GM12878 (cell line): ENCODE data around the gene ISCU.
"Not testable (repeated sequence)": the region's sequence is repeated elsewhere in the genome, so short reads cannot be mapped to it uniquely, and the experiment has no call there.

Source experiments
- BACH1 ChIP-seq: fragments of 450-650 bp; IDR thresholded peaks from 2 replicates; pipeline ENCODE4 v1.6.1; 2017; ENCODE audit warnings: mild to moderate bottlenecking, borderline replicate concordance
- CTCF ChIP-seq, 3 experiments: IDR thresholded peaks in 2 of 3; conservative IDR thresholded peaks in 1 of 3; 2 replicates each; pipeline ENCODE4 v1.5.1; 2011; ENCODE audit warnings: low read depth in 3 of 3, low read length in 3 of 3, mild to moderate bottlenecking in 3 of 3, control low read depth in 2 of 3, moderate library complexity in 2 of 3, inconsistent platforms in 1 of 3, mixed read lengths in 1 of 3; ENCODE audit not compliant: control insufficient read depth in 2 of 3, insufficient read depth in 1 of 3; ENCODE audit errors: extremely low read depth in 1 of 3
- EP300 ChIP-seq, 2 experiments: fragments of 150-350 bp in 1 of 2; IDR thresholded peaks; 2 replicates each; pipeline ENCODE4 v1.6.1; 2011 to 2012; ENCODE audit warnings: low read depth in 2 of 2, low read length in 2 of 2, borderline replicate concordance in 1 of 2, improper control_type of control experiment in 1 of 2, inconsistent platforms in 1 of 2; ENCODE audit not compliant: control insufficient read depth in 1 of 2
- ETV6 ChIP-seq, 2 experiments: fragments of 450-650 bp in 1 of 2; IDR thresholded peaks in 1 of 2; conservative IDR thresholded peaks in 1 of 2; 2 replicates each; pipeline ENCODE4 v1.6.1; 2014; ENCODE audit warnings: antibody characterized with exemption in 1 of 2, borderline replicate concordance in 1 of 2, low read depth in 1 of 2, mild to moderate bottlenecking in 1 of 2, moderate library complexity in 1 of 2
- POLR2A ChIP-seq: IDR thresholded peaks from 2 replicates; pipeline ENCODE4 v1.6.1; 2011; ENCODE audit warnings: low read depth, mild to moderate bottlenecking, low read length
- POLR2AphosphoS5 ChIP-seq: IDR thresholded peaks from 2 replicates; pipeline ENCODE4 v1.6.1; 2011; ENCODE audit warnings: mild to moderate bottlenecking, low read length, inconsistent platforms
- RELB ChIP-seq: fragments of 450-650 bp; IDR thresholded peaks from 2 replicates; pipeline ENCODE4 v1.6.1; 2017; ENCODE audit warnings: low read depth, mild to moderate bottlenecking, moderate library complexity
- TBL1XR1 ChIP-seq: IDR thresholded peaks from 2 replicates; pipeline ENCODE4 v1.6.1; 2012; ENCODE audit warnings: low read depth, low read length, improper control_type of control experiment
- ZBTB11 ChIP-seq: fragments of 450-650 bp; formaldehyde crosslinking; IDR thresholded peaks from 2 replicates; pipeline ENCODE4 v1.5.0; 2022; ENCODE audit warnings: mild to moderate bottlenecking, missing genetic modification characterization

DNA sequence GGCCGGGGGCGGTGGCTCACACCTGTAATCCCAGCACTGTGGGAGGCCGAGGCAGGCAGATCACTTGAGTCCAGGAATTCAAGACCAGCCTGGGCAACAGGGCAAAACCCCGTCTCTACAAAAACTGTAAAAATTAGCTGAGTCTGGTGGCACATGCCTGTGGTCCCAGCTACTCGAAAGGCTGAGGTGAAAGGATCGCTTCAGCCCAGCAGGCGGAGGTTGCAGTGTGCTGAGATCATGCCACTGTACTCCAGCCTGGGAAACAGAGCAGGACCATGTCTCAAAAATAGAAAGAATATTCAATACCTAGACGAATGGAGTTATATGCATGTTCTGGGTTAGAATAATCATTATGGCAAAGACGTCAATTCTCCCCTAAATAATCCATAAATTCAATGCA, 7.0 kb upstream of the ISCU start:
- not testable (repeated sequence) for TF ChIP-seq TBL1XR1; BACH1; ZBTB11 (CRISPR knock-in tag); CTCF (IDR thresholded peaks at IDR 0.05 in 2 of 3, conservative IDR thresholded peaks at IDR 0.05 in 1 of 3; ENCODE audit: control insufficient read depth in 2 of 3, extremely low read depth in 1 of 3, insufficient read depth in 1 of 3, low read depth in 3 of 3, low read length in 3 of 3); RELB; POLR2AphosphoS5; EP300 (IDR thresholded peaks at IDR 0.05; ENCODE audit: borderline replicate concordance in 1 of 2, control insufficient read depth in 1 of 2, low read depth in 2 of 2, low read length in 2 of 2); POLR2A; ETV6 (conservative IDR thresholded peaks at IDR 0.05 in 1 of 2, IDR thresholded peaks at IDR 0.05 in 1 of 2; ENCODE audit: borderline replicate concordance in 1 of 2, low read depth in 1 of 2)
